ENCODE results near the gene STK35.

- TF ChIP-seq CTCF (IDR thresholded peaks at IDR 0.05) (no peak), POLR2A (IDR thresholded peaks at IDR 0.05) (no peak), EP300 (IDR thresholded peaks at IDR 0.05) (no peak)
Observed at GRCh38 chr20:2183381-2183780, 81.8 kb downstream of the STK35 start.

All from ovary (tissue), 3 donors.